HCT116 (cell line): Measurements from ENCODE around the gene TMEM266. TPM values are rescaled to one million over a fixed set of nuclear protein-coding genes. Genes with fewer than 3 reads are reported as not detected.

ENCODE experiments used
- ATAC-seq: fragments of 200-7000 bp; cut with Tn5 transposase; 2 replicates; pipeline ENCODE4 v1.9.1; 2020; ENCODE audit warnings: mild to moderate bottlenecking, moderate library complexity
- BruUV-seq: library from RNA; stranded (reverse); fragments of 400-500 nt; replicated peaks from 2 replicates; lab custom pipeline; 2021; lab: Mats Ljungman, UMichigan
- CTCF ChIA-PET: fragments of 300-600 bp; sonication (Branson Sonifier 250); formaldehyde crosslinking; loops from one replicate; lab custom pipeline; 2021; ENCODE audit warnings: antibody characterized with exemption; lab: Charles Lee
- POLR2A ChIA-PET: fragments of 300-600, 350-600 bp; sonication (Branson Sonifier 250); formaldehyde crosslinking; loops from one replicate; lab custom pipeline; 2021; ENCODE audit warnings: antibody characterized with exemption; lab: Charles Lee
- RAD21 ChIA-PET, 2 experiments: fragments of 300-600 bp; sonication (Branson Sonifier 250); formaldehyde crosslinking; loops; one replicate each; lab custom pipeline; 2023; ENCODE audit warnings: low total read pairs in 2 of 2; ENCODE audit not compliant: uncharacterized antibody in 2 of 2, unreplicated experiment in 2 of 2, low non-redundant PET in 1 of 2; lab: Charles Lee
- DNase-seq: peaks from one replicate; pipeline ENCODE4 v3.0.0-alpha.2; 2010; ENCODE audit warnings: low read depth, low spot score
- H2AFZ ChIP-seq: fragments of 200-600 bp; shearing (Covaris generic), sonication (generic); 2 replicates; pipeline ENCODE4 v1.6.1; 2017; ENCODE audit warnings: low read depth, mixed run types, mixed read lengths, antibody characterized with exemption, low read length; ENCODE audit not compliant: poor library complexity, severe bottlenecking
- H3K27ac ChIP-seq: 2 replicates; pipeline ENCODE4 v1.5.1; 2012; ENCODE audit warnings: low read depth, low read length
- H3K27me3 ChIP-seq: fragments of 200-600 bp; sonication (generic); 2 replicates; pipeline ENCODE4 v1.6.1; 2016; ENCODE audit warnings: mixed run types, low read length, mixed read lengths; ENCODE audit not compliant: insufficient read depth
- H3K36me3 ChIP-seq, 2 experiments: fragments of 200-500 bp in 1 of 2; fragments of 200-600 bp in 1 of 2; sonication (Bioruptor generic) in 1 of 2; sonication (generic) in 1 of 2; 2 replicates each; pipeline versions ENCODE4 v1.5.1 to v1.6.1; 2014 to 2016; ENCODE audit warnings: low read length in 2 of 2, inconsistent platforms in 1 of 2, mixed read lengths in 1 of 2, mixed run types in 1 of 2; ENCODE audit not compliant: insufficient read depth in 2 of 2, control insufficient read depth in 1 of 2
- H3K4me1 ChIP-seq, 2 experiments: fragments of 200-600 bp in 1 of 2; sonication (generic) in 1 of 2; 2 replicates each; pipeline versions ENCODE4 v1.5.1 to v1.6.1; 2012 to 2017; ENCODE audit warnings: low read length in 2 of 2, inconsistent platforms in 1 of 2, mild to moderate bottlenecking in 1 of 2, mixed read lengths in 1 of 2, mixed run types in 1 of 2, moderate library complexity in 1 of 2; ENCODE audit not compliant: insufficient read depth in 2 of 2, control insufficient read depth in 1 of 2
- H3K4me2 ChIP-seq: fragments of 200-600 bp; sonication (generic); 2 replicates; pipeline ENCODE4 v1.6.1; 2017; ENCODE audit warnings: mixed run types, low read length, mixed read lengths
- H3K4me3 ChIP-seq, 2 experiments: fragments of 200-600 bp in 1 of 2; sonication (generic) in 1 of 2; replicated peaks in 1 of 2; 2 replicates each; pipeline ENCODE4 v1.5.1; 2011 to 2016; ENCODE audit warnings: low read length in 2 of 2, control low read depth in 1 of 2, low read depth in 1 of 2, mild to moderate bottlenecking in 1 of 2, mixed read lengths in 1 of 2, mixed run types in 1 of 2
- H3K79me2 ChIP-seq: fragments of 200-600 bp; sonication (generic); 2 replicates; pipeline ENCODE4 v1.6.1; 2017; ENCODE audit warnings: mild to moderate bottlenecking, mixed run types, low read length, moderate library complexity, mixed read lengths; ENCODE audit not compliant: insufficient read depth
- H3K9ac ChIP-seq: fragments of 200-600 bp; sonication (generic); 2 replicates; pipeline ENCODE4 v1.6.1; 2016; ENCODE audit warnings: low read length, mixed read lengths
- H3K9me2 ChIP-seq: fragments of 200-600 bp; sonication (generic), shearing (Covaris generic); 2 replicates; pipeline ENCODE4 v1.6.1; 2017; ENCODE audit warnings: mixed run types, mild to moderate bottlenecking, moderate library complexity; ENCODE audit not compliant: insufficient read depth
- H3K9me3 ChIP-seq, 2 experiments: fragments of 200-500 bp in 1 of 2; fragments of 200-600 bp in 1 of 2; sonication (Bioruptor generic) in 1 of 2; sonication (generic) in 1 of 2; 2 replicates each; pipeline ENCODE4 v1.6.1; 2014 to 2017; ENCODE audit warnings: low read length in 2 of 2, mixed read lengths in 2 of 2, inconsistent platforms in 1 of 2, low read depth in 1 of 2, mild to moderate bottlenecking in 1 of 2, mixed run types in 1 of 2, moderate library complexity in 1 of 2; ENCODE audit not compliant: control insufficient read depth in 1 of 2, insufficient read depth in 1 of 2
- H4K20me1 ChIP-seq: fragments of 200-600 bp; sonication (generic), shearing (Covaris generic); 2 replicates; pipeline ENCODE4 v1.6.1; 2017; ENCODE audit warnings: mixed run types, mild to moderate bottlenecking, moderate library complexity; ENCODE audit not compliant: insufficient read depth
- CBX3 ChIP-seq: IDR thresholded peaks from 2 replicates; pipeline ENCODE4 v1.6.1; 2012; ENCODE audit warnings: low read depth
- CEBPB ChIP-seq: IDR thresholded peaks from 2 replicates; pipeline ENCODE4 v1.6.1; 2012; ENCODE audit warnings: low read depth
- EGR1 ChIP-seq: IDR thresholded peaks from 2 replicates; pipeline ENCODE4 v1.6.1; 2012; ENCODE audit warnings: low read depth
- ELF1 ChIP-seq: IDR thresholded peaks from 2 replicates; pipeline ENCODE4 v1.6.1; 2012; ENCODE audit warnings: low read depth, borderline replicate concordance
- EZH2 ChIP-seq: fragments of 200-600 bp; sonication (generic); IDR thresholded peaks from 2 replicates; pipeline ENCODE4 v1.6.1; 2017; ENCODE audit warnings: antibody characterized with exemption, mixed run types
- EZH2phosphoT487 ChIP-seq: fragments of 200-600 bp; IDR thresholded peaks from 2 replicates; pipeline ENCODE4 v1.6.1; 2018; ENCODE audit warnings: antibody characterized with exemption, borderline replicate concordance
- JUND ChIP-seq: IDR thresholded peaks from 2 replicates; pipeline ENCODE4 v1.6.1; 2012
- POLR2A ChIP-seq: IDR thresholded peaks from 2 replicates; pipeline ENCODE4 v1.7.0; 2011; ENCODE audit warnings: borderline replicate concordance; ENCODE audit not compliant: insufficient read depth, insufficient read length; ENCODE audit errors: extremely low read depth
- POLR2AphosphoS5 ChIP-seq: IDR thresholded peaks from 2 replicates; pipeline ENCODE4 v1.6.1; 2011; ENCODE audit warnings: mild to moderate bottlenecking, low read depth, low read length, moderate library complexity
- SIN3A ChIP-seq: IDR thresholded peaks from 2 replicates; pipeline ENCODE4 v1.6.1; 2012; ENCODE audit warnings: low read depth
- SP1 ChIP-seq: IDR thresholded peaks from 2 replicates; pipeline ENCODE4 v1.6.1; 2012; ENCODE audit warnings: low read depth
- SRF ChIP-seq: IDR thresholded peaks from 2 replicates; pipeline ENCODE4 v1.6.1; 2012; ENCODE audit warnings: low read depth
- TCF7L2 ChIP-seq: IDR thresholded peaks from 2 replicates; pipeline ENCODE4 v1.7.0; 2011; ENCODE audit warnings: borderline replicate concordance, inconsistent platforms; ENCODE audit not compliant: insufficient read depth, insufficient read length; ENCODE audit errors: extremely low read depth
- ZNF274 ChIP-seq: fragments of 200-500 bp; sonication (Bioruptor generic); IDR thresholded peaks from 2 replicates; pipeline ENCODE4 v1.6.1; 2014; ENCODE audit warnings: mild to moderate bottlenecking, low read depth, low read length, inconsistent platforms
- intact Hi-C: fragments of 100-400 bp; cut with micrococcal nuclease; formaldehyde crosslinking; loops from 2 replicates; pipeline ENCODE4 v1.10.0; 2022
- total RNA-seq: library from RNA; stranded (reverse); gene quantifications from one replicate; pipeline ENCODE4 v1.2.1, GENCODE V29; 2021; ENCODE audit not compliant: unreplicated experiment
- TF ChIP-seq, protein P1 (sequence below): IDR thresholded peaks from 2 replicates; pipeline ENCODE4 v1.6.1; 2012; ENCODE audit warnings: low read depth
- TF ChIP-seq, protein P2 (sequence below): IDR thresholded peaks from 2 replicates; pipeline ENCODE4 v1.6.1; 2012
- TF ChIP-seq, protein P3 (sequence below): IDR thresholded peaks from 2 replicates; pipeline ENCODE4 v1.6.1; 2011; ENCODE audit warnings: mild to moderate bottlenecking, low read length, moderate library complexity; ENCODE audit not compliant: insufficient replicate concordance; ENCODE audit errors: extremely low read depth
- TF ChIP-seq, protein P4 (sequence below), 3 experiments: fragments of 200-600 bp in 1 of 3; sonication (generic) in 1 of 3; IDR thresholded peaks in 2 of 3; conservative IDR thresholded peaks in 1 of 3; 2 replicates each; pipeline ENCODE4 v1.5.1; 2012 to 2017; ENCODE audit warnings: low read depth in 2 of 3, low read length in 2 of 3, antibody characterized with exemption in 1 of 3, borderline replicate concordance in 1 of 3, control low read depth in 1 of 3, mild to moderate bottlenecking in 1 of 3, mixed read lengths in 1 of 3, mixed run types in 1 of 3, moderate library complexity in 1 of 3; ENCODE audit not compliant: insufficient read depth in 1 of 3
- TF ChIP-seq, protein P5 (sequence below): IDR thresholded peaks from 2 replicates; pipeline ENCODE4 v1.6.1; 2012

Gene TMEM266
- total RNA-seq, 1 experiment from 2014 or later: 0.91 TPM

DNA sequence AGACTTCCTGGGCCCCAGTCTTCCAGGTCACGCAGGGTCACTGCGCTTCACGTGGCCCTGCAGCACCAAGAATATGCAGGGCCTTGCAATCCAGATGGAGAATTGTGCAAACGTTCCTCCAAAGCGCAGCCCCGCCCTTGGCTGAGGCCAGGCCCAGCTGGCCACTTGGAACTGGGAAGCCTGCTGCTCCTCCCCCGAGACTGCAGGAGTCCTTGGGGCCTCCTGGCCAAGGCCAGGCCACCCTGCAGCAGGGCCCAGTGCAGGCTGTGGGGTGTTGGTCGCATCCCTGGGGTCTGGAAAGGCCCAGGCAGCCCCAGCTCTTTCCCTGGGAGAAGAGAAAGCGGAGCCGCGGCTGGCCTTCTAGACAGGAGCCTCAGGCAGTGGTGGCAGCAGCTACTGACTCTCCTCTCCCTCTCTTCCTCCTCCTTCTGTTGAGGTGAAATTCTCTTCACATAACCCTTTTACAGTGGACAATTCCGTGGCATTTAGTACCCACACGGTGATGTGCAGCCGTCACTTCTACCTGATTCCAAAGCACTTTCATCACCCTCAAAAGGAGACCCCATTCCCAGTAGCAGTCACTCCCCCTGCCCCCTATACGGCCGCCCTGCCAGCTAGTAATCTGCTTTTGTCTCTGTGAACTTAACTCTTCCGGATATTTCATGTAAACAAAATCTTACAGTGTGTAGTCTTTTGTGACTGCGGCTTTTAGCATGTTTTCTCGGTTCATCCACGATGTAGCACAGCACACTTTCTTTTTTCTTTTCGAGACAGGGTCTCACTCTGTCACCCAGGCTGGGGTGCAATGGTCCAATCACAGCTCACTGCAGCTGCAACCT is 103.9 kb downstream of the TMEM266 start:
- H4K20me1 ChIP-seq: no peaks in the 10 kb centered on the region
- H3K9ac ChIP-seq: no peak overlapping the region
- DNase-seq: no peak
- no peaks in the 10 kb centered on the region for H3K9me2 ChIP-seq
- H2AFZ ChIP-seq: no peak overlapping the region
- no peak overlapping the region for H3K4me2 ChIP-seq
- H3K79me2 ChIP-seq: no peaks in the 10 kb centered on the region
- no TSS peak for BruUV-seq
- no peak overlapping the region for H3K27ac ChIP-seq
- ChIA-PET RAD21 (no interaction called here), POLR2A (no interaction called here), CTCF (interaction anchor here (0.6 to 1.3 kb wide), 2 partner anchors 12 to 1703 kb away, joined by 3 to 4 read pairs; no protein-coding TSS in a partner anchor)
- no peak for ATAC-seq
- intact Hi-C loops: no loop called here
- peaks cover 0 to 3% of the 10 kb centered on the region in 2 experiments; a peak in 1 of 4 replicates for H3K4me1 ChIP-seq
- H3K36me3 ChIP-seq: no peaks in the 10 kb centered on the region
- TF ChIP-seq EZH2 (no peak), ZNF274 (no peak), SP1 (no peak), SIN3A (no peak), EGR1 (no peak), CEBPB (no peak), ELF1 (no peak), EZH2phosphoT487 (no peak), CBX3 (no peak), POLR2A (no peak), SRF (no peak), JUND (no peak), TCF7L2 (no peak), POLR2AphosphoS5 (no peak)
- TF ChIP-seq, protein P1, sequence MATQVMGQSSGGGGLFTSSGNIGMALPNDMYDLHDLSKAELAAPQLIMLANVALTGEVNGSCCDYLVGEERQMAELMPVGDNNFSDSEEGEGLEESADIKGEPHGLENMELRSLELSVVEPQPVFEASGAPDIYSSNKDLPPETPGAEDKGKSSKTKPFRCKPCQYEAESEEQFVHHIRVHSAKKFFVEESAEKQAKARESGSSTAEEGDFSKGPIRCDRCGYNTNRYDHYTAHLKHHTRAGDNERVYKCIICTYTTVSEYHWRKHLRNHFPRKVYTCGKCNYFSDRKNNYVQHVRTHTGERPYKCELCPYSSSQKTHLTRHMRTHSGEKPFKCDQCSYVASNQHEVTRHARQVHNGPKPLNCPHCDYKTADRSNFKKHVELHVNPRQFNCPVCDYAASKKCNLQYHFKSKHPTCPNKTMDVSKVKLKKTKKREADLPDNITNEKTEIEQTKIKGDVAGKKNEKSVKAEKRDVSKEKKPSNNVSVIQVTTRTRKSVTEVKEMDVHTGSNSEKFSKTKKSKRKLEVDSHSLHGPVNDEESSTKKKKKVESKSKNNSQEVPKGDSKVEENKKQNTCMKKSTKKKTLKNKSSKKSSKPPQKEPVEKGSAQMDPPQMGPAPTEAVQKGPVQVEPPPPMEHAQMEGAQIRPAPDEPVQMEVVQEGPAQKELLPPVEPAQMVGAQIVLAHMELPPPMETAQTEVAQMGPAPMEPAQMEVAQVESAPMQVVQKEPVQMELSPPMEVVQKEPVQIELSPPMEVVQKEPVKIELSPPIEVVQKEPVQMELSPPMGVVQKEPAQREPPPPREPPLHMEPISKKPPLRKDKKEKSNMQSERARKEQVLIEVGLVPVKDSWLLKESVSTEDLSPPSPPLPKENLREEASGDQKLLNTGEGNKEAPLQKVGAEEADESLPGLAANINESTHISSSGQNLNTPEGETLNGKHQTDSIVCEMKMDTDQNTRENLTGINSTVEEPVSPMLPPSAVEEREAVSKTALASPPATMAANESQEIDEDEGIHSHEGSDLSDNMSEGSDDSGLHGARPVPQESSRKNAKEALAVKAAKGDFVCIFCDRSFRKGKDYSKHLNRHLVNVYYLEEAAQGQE: no peak
- TF ChIP-seq, protein P2, sequence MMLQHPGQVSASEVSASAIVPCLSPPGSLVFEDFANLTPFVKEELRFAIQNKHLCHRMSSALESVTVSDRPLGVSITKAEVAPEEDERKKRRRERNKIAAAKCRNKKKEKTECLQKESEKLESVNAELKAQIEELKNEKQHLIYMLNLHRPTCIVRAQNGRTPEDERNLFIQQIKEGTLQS: no peak
- TF ChIP-seq, protein P3, sequence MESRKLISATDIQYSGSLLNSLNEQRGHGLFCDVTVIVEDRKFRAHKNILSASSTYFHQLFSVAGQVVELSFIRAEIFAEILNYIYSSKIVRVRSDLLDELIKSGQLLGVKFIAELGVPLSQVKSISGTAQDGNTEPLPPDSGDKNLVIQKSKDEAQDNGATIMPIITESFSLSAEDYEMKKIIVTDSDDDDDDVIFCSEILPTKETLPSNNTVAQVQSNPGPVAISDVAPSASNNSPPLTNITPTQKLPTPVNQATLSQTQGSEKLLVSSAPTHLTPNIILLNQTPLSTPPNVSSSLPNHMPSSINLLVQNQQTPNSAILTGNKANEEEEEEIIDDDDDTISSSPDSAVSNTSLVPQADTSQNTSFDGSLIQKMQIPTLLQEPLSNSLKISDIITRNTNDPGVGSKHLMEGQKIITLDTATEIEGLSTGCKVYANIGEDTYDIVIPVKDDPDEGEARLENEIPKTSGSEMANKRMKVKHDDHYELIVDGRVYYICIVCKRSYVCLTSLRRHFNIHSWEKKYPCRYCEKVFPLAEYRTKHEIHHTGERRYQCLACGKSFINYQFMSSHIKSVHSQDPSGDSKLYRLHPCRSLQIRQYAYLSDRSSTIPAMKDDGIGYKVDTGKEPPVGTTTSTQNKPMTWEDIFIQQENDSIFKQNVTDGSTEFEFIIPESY: no peak
- TF ChIP-seq, protein P4, sequence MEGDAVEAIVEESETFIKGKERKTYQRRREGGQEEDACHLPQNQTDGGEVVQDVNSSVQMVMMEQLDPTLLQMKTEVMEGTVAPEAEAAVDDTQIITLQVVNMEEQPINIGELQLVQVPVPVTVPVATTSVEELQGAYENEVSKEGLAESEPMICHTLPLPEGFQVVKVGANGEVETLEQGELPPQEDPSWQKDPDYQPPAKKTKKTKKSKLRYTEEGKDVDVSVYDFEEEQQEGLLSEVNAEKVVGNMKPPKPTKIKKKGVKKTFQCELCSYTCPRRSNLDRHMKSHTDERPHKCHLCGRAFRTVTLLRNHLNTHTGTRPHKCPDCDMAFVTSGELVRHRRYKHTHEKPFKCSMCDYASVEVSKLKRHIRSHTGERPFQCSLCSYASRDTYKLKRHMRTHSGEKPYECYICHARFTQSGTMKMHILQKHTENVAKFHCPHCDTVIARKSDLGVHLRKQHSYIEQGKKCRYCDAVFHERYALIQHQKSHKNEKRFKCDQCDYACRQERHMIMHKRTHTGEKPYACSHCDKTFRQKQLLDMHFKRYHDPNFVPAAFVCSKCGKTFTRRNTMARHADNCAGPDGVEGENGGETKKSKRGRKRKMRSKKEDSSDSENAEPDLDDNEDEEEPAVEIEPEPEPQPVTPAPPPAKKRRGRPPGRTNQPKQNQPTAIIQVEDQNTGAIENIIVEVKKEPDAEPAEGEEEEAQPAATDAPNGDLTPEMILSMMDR (IDR thresholded peaks at IDR 0.05 in 2 of 3, conservative IDR thresholded peaks at IDR 0.05 in 1 of 3; ENCODE audit: borderline replicate concordance in 1 of 3, insufficient read depth in 1 of 3, low read depth in 2 of 3, low read length in 2 of 3): no peak
- TF ChIP-seq, protein P5, sequence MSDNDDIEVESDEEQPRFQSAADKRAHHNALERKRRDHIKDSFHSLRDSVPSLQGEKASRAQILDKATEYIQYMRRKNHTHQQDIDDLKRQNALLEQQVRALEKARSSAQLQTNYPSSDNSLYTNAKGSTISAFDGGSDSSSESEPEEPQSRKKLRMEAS: no peak
- H3K9me3 ChIP-seq: no peaks in the 10 kb centered on the region
- H3K27me3 ChIP-seq: no peaks in the 10 kb centered on the region
- no peak overlapping the region for H3K4me3 ChIP-seq
